ENCODE measurements around the gene PRICKLE2. TPM values are rescaled to one million over a fixed set of nuclear protein-coding genes. Genes with fewer than 3 reads are reported as not detected.

PRICKLE2 gene
- total RNA-seq, 1 donor from 2014 or later = 5.1 TPM

GRCh38 chr3:64063207-64063982, 161.9 kb downstream of the PRICKLE2 start:
- no peak for DNase-seq (ENCODE audit: low read depth)

GRCh38 chr3:64061628-64062027, 163.6 kb downstream of the PRICKLE2 start:
- no peak overlapping the region for H3K4me3 ChIP-seq (ENCODE audit: low read depth, low read length)
- DNase-seq (ENCODE audit: low read depth) = no peak
- no peak for TF ChIP-seq CTCF (conservative IDR thresholded peaks at IDR 0.05; ENCODE audit: low read depth, low read length)

More at GRCh38 chr3:64063207-64063982, 161.9 kb downstream of the PRICKLE2 start:
- H3K4me3 ChIP-seq (ENCODE audit: low read depth, low read length) = no peak overlapping the region
- no peak for TF ChIP-seq CTCF (conservative IDR thresholded peaks at IDR 0.05; ENCODE audit: low read depth, low read length)

GRCh38 chr3:64059484-64060175, 165.6 kb downstream of the PRICKLE2 start:
- DNase-seq (ENCODE audit: low read depth) = no peak
- no peak overlapping the region for H3K4me3 ChIP-seq (ENCODE audit: low read depth, low read length)
- no peak for TF ChIP-seq CTCF (conservative IDR thresholded peaks at IDR 0.05; ENCODE audit: low read depth, low read length)

- no peak for DNase-seq (ENCODE audit: low read depth)
- no peak overlapping the region for H3K4me3 ChIP-seq (ENCODE audit: low read depth, low read length)
- no peak for TF ChIP-seq CTCF (conservative IDR thresholded peaks at IDR 0.05; ENCODE audit: low read depth, low read length)
These were observed 166.7 kb downstream of the PRICKLE2 start for GRCh38 chr3:64058566-64058965.

- no peak overlapping the region for H3K4me3 ChIP-seq (ENCODE audit: low read depth, low read length)
- DNase-seq (ENCODE audit: low read depth) = no peak
- TF ChIP-seq CTCF (conservative IDR thresholded peaks at IDR 0.05; ENCODE audit: low read depth, low read length) = no peak
These were observed 168.0 kb downstream of the PRICKLE2 start for GRCh38 chr3:64057231-64057630.

- TF ChIP-seq CTCF (conservative IDR thresholded peaks at IDR 0.05; ENCODE audit: low read depth, low read length) = no peak
- DNase-seq (ENCODE audit: low read depth) = peak; percentile 35
These were observed 168.6 kb downstream of the PRICKLE2 start for GRCh38 chr3:64056606-64057180.

More at GRCh38 chr3:64056606-64057180, 168.6 kb downstream of the PRICKLE2 start:
- no peak overlapping the region for H3K4me3 ChIP-seq (ENCODE audit: low read depth, low read length)

Data from epithelial cell of proximal tubule (primary cell).